SW 1271 (cell line): Measurements from ENCODE around the gene ISCU.
"Not testable (repeated sequence)": the region's sequence is repeated elsewhere in the genome, so short reads cannot be mapped to it uniquely, and the experiment has no call there.

ENCODE experiments used
- DNase-seq, 2 experiments: peaks; one replicate each; lab custom pipeline; 2025; lab: John Stamatoyannopoulos, UW

The ISCU gene

GRCh38 chr12:108570743-108571608, 8.6 kb downstream of the ISCU start:
- peak in 1 of 2 experiments; percentile 29 for DNase-seq

- no peak for DNase-seq
These were observed 9.3 kb downstream of the ISCU start for GRCh38 chr12:108571609-108572165.

GRCh38 chr12:108572166-108572790, 9.9 kb downstream of the ISCU start:
- DNase-seq, result no peak

GRCh38 chr12:108573317-108573716, 10.9 kb downstream of the ISCU start:
- DNase-seq, result no peak

GRCh38 chr12:108574276-108574675, 11.9 kb downstream of the ISCU start:
- not testable (repeated sequence) for DNase-seq

- no peak for DNase-seq
These were observed 13.0 kb downstream of the ISCU start for GRCh38 chr12:108575199-108575912.

GRCh38 chr12:108576660-108577234, 14.4 kb downstream of the ISCU start:
- DNase-seq, result no peak

- DNase-seq, result no peak
These were observed 15.1 kb downstream of the ISCU start for GRCh38 chr12:108577458-108577857.

GRCh38 chr12:108578264-108578663, 15.9 kb downstream of the ISCU start:
- no peak for DNase-seq

GRCh38 chr12:108578813-108579212, 16.4 kb downstream of the ISCU start:
- no peak for DNase-seq

- DNase-seq, result no peak
These were observed 18.1 kb downstream of the ISCU start for GRCh38 chr12:108580531-108580930.

- no peak for DNase-seq
These were observed 19.2 kb downstream of the ISCU start for GRCh38 chr12:108581311-108582227.

- DNase-seq, result no peak
These were observed 20.1 kb downstream of the ISCU start for GRCh38 chr12:108582509-108582908.

GRCh38 chr12:108582978-108583770, 20.8 kb downstream of the ISCU start:
- no peak for DNase-seq

- no peak for DNase-seq
These were observed 21.6 kb downstream of the ISCU start for GRCh38 chr12:108583991-108584390.

GRCh38 chr12:108584456-108585065, 22.2 kb downstream of the ISCU start:
- no peak for DNase-seq

GRCh38 chr12:108585864-108586263, 23.5 kb downstream of the ISCU start:
- DNase-seq, result no peak

GRCh38 chr12:108586306-108586705, 23.9 kb downstream of the ISCU start:
- no peak for DNase-seq

GRCh38 chr12:108587826-108588225, 25.4 kb downstream of the ISCU start:
- no peak for DNase-seq
